Glomerular endothelial cell (primary cell): ENCODE results near the gene STARD3NL. TPM values are rescaled to one million over a fixed set of nuclear protein-coding genes. Genes with fewer than 3 reads are reported as not detected.

Experiments
- DNase-seq: peaks from one replicate; pipeline ENCODE4 v3.0.0-alpha.2; 2011; ENCODE audit warnings: low read depth, low spot score; ENCODE audit errors: extremely low read depth
- total RNA-seq: library from RNA; depleted of rRNA; stranded (reverse); fragments of >200 nt; gene quantifications from 2 replicates; pipeline ENCODE4 v1.2.3, GENCODE V29; 2015

The STARD3NL gene
- total RNA-seq, 1 donor from 2014 or later, result 81.9 TPM

GRCh38 chr7:38182450-38182849 lies 4.4 kb downstream of the STARD3NL start:
- no peak for DNase-seq

GRCh38 chr7:38185395-38186307 lies 7.6 kb downstream of the STARD3NL start:
- no peak for DNase-seq

- no peak for DNase-seq
These were observed 8.7 kb downstream of the STARD3NL start for GRCh38 chr7:38186593-38187314.

GRCh38 chr7:38187794-38188440 lies 9.9 kb downstream of the STARD3NL start:
- DNase-seq, result no peak

- DNase-seq, result no peak
These were observed 11.3 kb downstream of the STARD3NL start for GRCh38 chr7:38189231-38189938.

- no peak for DNase-seq
These were observed 12.0 kb downstream of the STARD3NL start for GRCh38 chr7:38190011-38190410.

- DNase-seq, result no peak
These were observed 13.7 kb downstream of the STARD3NL start for GRCh38 chr7:38191791-38192190.

- DNase-seq, result no peak
These were observed 14.3 kb downstream of the STARD3NL start for GRCh38 chr7:38192327-38192726.

- no peak for DNase-seq
These were observed 18.0 kb downstream of the STARD3NL start for GRCh38 chr7:38195804-38196595.

GRCh38 chr7:38198366-38198765 lies 20.3 kb downstream of the STARD3NL start:
- no peak for DNase-seq

- DNase-seq, result no peak
These were observed 21.1 kb downstream of the STARD3NL start for GRCh38 chr7:38199154-38199553.

- no peak for DNase-seq
These were observed 21.7 kb downstream of the STARD3NL start for GRCh38 chr7:38199782-38200181.

- DNase-seq, result no peak
These were observed 28.0 kb downstream of the STARD3NL start for GRCh38 chr7:38206071-38206470.

GRCh38 chr7:38207843-38208242 lies 29.8 kb downstream of the STARD3NL start:
- no peak for DNase-seq

- no peak for DNase-seq
These were observed 33.4 kb downstream of the STARD3NL start for GRCh38 chr7:38211486-38211885.

GRCh38 chr7:38211940-38212339 lies 33.9 kb downstream of the STARD3NL start:
- DNase-seq, result no peak

GRCh38 chr7:38215115-38215514 lies 37.1 kb downstream of the STARD3NL start:
- DNase-seq, result no peak

GRCh38 chr7:38215735-38216670 lies 38.0 kb downstream of the STARD3NL start:
- peak; percentile 86 for DNase-seq

- DNase-seq, result no peak
These were observed 39.6 kb downstream of the STARD3NL start for GRCh38 chr7:38217672-38218071.
